DND-41 (cell line): Measurements from ENCODE around the gene ELMO3.

ENCODE experiments used
- ATAC-seq: fragments of 200-7000 bp; cut with Tn5 transposase; 3 replicates; pipeline ENCODE4 v1.9.1; 2021; ENCODE audit warnings: low read depth; ENCODE audit not compliant: insufficient read depth
- DNase-seq: peaks from one replicate; pipeline ENCODE4 v3.0.0-alpha.2; 2020
- H2AFZ ChIP-seq: 2 replicates; pipeline ENCODE4 v1.6.0; 2012; ENCODE audit warnings: low read depth, low read length
- H3K27ac ChIP-seq: 2 replicates; pipeline ENCODE4 v1.5.1; 2012; ENCODE audit warnings: low read length, inconsistent platforms
- H3K27me3 ChIP-seq: fragments of 200-600 bp; sonication (generic); 2 replicates; pipeline ENCODE4 v1.6.0; 2012; ENCODE audit warnings: low read length, mild to moderate bottlenecking, inconsistent platforms; ENCODE audit not compliant: insufficient read depth, poor library complexity
- H3K36me3 ChIP-seq: 2 replicates; pipeline ENCODE4 v1.5.1; 2012; ENCODE audit warnings: low read length, inconsistent platforms; ENCODE audit not compliant: insufficient read depth
- H3K4me1 ChIP-seq: 2 replicates; pipeline ENCODE4 v1.5.1; 2012; ENCODE audit warnings: mild to moderate bottlenecking, low read length; ENCODE audit not compliant: insufficient read depth
- H3K4me2 ChIP-seq: 2 replicates; pipeline ENCODE4 v1.6.0; 2012; ENCODE audit warnings: mild to moderate bottlenecking, moderate library complexity, low read length, inconsistent platforms; ENCODE audit not compliant: insufficient read depth
- H3K4me3 ChIP-seq, 2 experiments: fragments of 200-600 bp in 1 of 2; shearing (Covaris generic) in 1 of 2; 2 replicates each; pipeline ENCODE4 v1.5.1; 2012 to 2016; ENCODE audit warnings: inconsistent platforms in 2 of 2, low read length in 2 of 2, mild to moderate bottlenecking in 2 of 2, low read depth in 1 of 2, moderate library complexity in 1 of 2
- H3K79me2 ChIP-seq: 2 replicates; pipeline ENCODE4 v1.6.0; 2012; ENCODE audit warnings: low read length, inconsistent platforms; ENCODE audit not compliant: insufficient read depth
- H3K9ac ChIP-seq: 2 replicates; pipeline ENCODE4 v1.6.0; 2012; ENCODE audit warnings: low read depth, mild to moderate bottlenecking, inconsistent platforms, low read length, moderate library complexity
- H3K9me3 ChIP-seq: 2 replicates; pipeline ENCODE4 v1.5.1; 2012; ENCODE audit warnings: low read length, moderate library complexity, mild to moderate bottlenecking, inconsistent platforms; ENCODE audit not compliant: insufficient read depth, severe bottlenecking
- H4K20me1 ChIP-seq: 2 replicates; pipeline ENCODE4 v1.6.0; 2012; ENCODE audit warnings: low read length; ENCODE audit not compliant: insufficient read depth
- EZH2 ChIP-seq: IDR thresholded peaks from 3 replicates; pipeline ENCODE4 v1.6.1; 2012; ENCODE audit warnings: borderline replicate concordance, low read depth, mild to moderate bottlenecking, moderate library complexity, low read length, inconsistent platforms; ENCODE audit not compliant: severe bottlenecking
- TF ChIP-seq, protein P1 (sequence below): IDR thresholded peaks from 2 replicates; pipeline ENCODE4 v1.5.1; 2012; ENCODE audit warnings: borderline replicate concordance, low read length, moderate library complexity, mild to moderate bottlenecking; ENCODE audit not compliant: poor library complexity, severe bottlenecking; ENCODE audit errors: extremely low read depth

Gene ELMO3

DNA sequence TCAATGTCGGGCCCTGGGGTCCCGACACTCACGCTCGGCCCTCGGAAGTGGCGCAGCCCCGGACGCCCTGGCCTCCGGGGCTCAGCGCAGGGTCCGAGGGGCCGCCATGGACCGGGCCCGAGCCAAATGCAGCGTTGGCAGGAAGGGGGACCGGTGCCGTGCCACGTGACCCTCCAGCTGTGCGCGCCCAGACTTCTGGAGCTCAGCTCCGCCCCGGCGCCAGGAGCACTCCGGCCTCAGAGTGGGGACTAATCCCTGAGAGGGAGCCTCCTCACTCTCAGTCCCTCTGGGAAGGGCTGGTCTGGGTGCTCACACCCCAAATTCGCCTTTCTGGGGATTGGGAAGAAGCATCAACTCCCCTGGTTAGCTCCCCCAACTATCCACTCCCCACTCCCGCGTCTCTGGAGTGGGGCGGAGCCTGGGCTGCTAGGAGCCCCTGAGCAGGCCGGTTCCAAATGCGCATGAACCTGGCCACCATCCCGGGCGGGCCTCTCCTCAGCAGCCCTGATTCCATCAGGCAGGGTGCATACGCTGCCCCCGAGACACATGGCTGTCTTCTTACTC, 48.0 kb upstream of the ELMO3 start, which contains the start of gene B3GNT9:
B3GNT9 (minus strand) TSS at position 166 of the 564 bp plus-strand sequence. CDS start 513 bp downstream, outside the sequence.
- TF ChIP-seq EZH2 = no peak
- TF ChIP-seq, protein P1, sequence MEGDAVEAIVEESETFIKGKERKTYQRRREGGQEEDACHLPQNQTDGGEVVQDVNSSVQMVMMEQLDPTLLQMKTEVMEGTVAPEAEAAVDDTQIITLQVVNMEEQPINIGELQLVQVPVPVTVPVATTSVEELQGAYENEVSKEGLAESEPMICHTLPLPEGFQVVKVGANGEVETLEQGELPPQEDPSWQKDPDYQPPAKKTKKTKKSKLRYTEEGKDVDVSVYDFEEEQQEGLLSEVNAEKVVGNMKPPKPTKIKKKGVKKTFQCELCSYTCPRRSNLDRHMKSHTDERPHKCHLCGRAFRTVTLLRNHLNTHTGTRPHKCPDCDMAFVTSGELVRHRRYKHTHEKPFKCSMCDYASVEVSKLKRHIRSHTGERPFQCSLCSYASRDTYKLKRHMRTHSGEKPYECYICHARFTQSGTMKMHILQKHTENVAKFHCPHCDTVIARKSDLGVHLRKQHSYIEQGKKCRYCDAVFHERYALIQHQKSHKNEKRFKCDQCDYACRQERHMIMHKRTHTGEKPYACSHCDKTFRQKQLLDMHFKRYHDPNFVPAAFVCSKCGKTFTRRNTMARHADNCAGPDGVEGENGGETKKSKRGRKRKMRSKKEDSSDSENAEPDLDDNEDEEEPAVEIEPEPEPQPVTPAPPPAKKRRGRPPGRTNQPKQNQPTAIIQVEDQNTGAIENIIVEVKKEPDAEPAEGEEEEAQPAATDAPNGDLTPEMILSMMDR = no peak
- Histone ChIP-seq H3K9ac (no peak within 1 kb of the TSS), H3K36me3 (peaks cover 34% of the 10 kb centered on the region), H2AFZ (no peak within 1 kb of the TSS), H3K27ac (no peak within 1 kb of the TSS), H3K27me3 (no peaks in the 10 kb centered on the region), H3K4me1 (peaks cover 12% of the 10 kb centered on the region), H4K20me1 (peaks cover 21% of the 10 kb centered on the region), H3K9me3 (no peaks in the 10 kb centered on the region), H3K4me2 (no peak within 1 kb of the TSS), H3K4me3 (no peak within 1 kb of the TSS), H3K79me2 (no peaks in the 10 kb centered on the region)
- ATAC-seq (no peak), DNase-seq (no peak)

DNA sequence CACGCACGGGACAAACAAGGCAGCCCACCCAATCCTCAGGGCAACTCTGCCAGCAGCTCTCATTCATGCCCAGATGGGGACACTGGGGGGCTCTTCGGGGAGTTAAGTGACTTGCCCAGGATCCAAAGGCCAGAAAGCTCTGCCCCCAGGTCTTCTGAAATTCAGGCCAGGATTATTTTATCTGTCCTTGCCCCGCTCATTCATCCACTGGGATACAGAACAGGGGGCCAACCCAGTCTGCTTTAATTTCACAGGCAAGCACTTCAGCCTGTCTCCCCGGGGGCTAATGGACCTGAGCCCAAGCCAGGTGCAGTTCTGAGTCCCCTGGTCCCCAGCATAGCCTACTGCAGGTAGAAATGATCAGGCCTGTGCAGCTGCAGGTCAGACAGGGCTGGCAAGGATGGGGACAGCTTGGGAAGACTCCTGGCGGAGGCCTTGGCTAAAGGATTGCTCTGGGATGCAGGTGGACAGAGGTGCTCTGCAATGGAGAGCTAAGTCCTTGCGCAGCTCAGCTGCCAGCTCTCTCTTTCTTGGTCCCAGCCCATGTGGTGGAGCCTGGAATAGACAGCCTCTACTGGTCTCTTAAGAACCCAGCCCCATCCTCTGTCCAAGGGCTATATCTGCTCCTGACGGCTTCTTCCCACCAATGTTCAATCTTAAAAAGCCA, 47.4 kb upstream of the ELMO3 start:
- Histone ChIP-seq H4K20me1 (peaks cover 27% of the 10 kb centered on the region), H3K4me3 (no peak overlapping the region), H3K79me2 (no peaks in the 10 kb centered on the region), H3K27me3 (no peaks in the 10 kb centered on the region), H3K36me3 (peaks cover 28% of the 10 kb centered on the region), H3K9ac (no peak overlapping the region), H3K9me3 (no peaks in the 10 kb centered on the region), H3K4me2 (no peak overlapping the region), H3K27ac (no peak overlapping the region), H3K4me1 (peaks cover 13% of the 10 kb centered on the region), H2AFZ (no peak overlapping the region)
- ATAC-seq = no peak
- no peak for TF ChIP-seq EZH2
- TF ChIP-seq, protein P1 = no peak
- no peak for DNase-seq

DNA sequence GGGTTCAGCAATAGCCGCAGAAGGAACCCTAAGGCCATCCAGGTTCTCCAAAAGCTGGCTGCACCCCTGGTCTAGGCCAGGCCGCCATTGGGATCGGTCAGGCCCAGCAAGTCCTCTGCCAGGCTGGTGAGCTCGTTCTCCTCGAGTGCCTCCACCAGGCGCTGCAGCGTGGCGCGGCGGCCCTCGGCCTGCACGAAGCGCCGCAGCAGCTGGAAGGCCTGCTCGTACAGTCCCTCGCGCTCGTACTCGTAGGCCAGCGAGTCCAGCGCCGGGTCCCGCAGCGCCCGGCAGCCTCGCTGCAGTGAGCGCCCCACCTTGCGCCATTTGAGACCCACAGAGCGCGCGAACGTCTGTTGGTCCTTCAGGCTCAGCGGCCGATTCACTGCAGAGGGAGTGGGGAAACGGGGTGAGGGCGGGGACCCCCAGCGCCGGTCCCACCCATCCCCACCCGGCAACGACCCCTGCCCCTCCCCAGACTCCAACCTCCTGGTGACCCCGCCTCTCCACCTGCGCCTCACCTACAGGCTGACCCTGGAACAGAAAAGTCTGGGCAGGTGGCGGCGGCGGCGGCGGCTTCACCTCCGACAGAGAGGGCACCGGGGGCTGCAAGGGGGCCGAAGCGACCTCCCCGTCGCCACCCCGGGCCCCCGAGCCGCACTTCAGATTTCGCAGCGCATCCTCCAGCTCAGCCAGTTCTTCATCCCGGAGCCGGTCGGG, 44.2 kb upstream of the ELMO3 start:
- H3K27ac ChIP-seq = no peak overlapping the region
- peaks cover 31% of the 10 kb centered on the region for H3K4me1 ChIP-seq
- no peak for DNase-seq
- H2AFZ ChIP-seq = no peak overlapping the region
- H3K27me3 ChIP-seq = no peaks in the 10 kb centered on the region
- H4K20me1 ChIP-seq = peaks cover 35% of the 10 kb centered on the region
- H3K9me3 ChIP-seq = no peaks in the 10 kb centered on the region
- H3K4me3 ChIP-seq = peak overlapping the region in 1 of 2 experiments; percentile 38; a peak in 1 of 4 replicates
- TF ChIP-seq EZH2 = no peak
- TF ChIP-seq, protein P1 = no peak
- H3K9ac ChIP-seq = no peak overlapping the region
- H3K79me2 ChIP-seq = no peaks in the 10 kb centered on the region
- ATAC-seq = no peak
- H3K4me2 ChIP-seq = peak overlapping the region; percentile 62
- H3K36me3 ChIP-seq = peaks cover 4% of the 10 kb centered on the region; the same call in 1 of the 2 replicates
